HG02588 (cell line): ENCODE measurements around the gene EVPLL.
"Not testable (repeated sequence)": the region's sequence is repeated elsewhere in the genome, so short reads cannot be mapped to it uniquely, and the experiment has no call there.

Source experiments
- ATAC-seq: cut with Tn5 transposase; IDR thresholded peaks from one replicate; pipeline ENCODE4 v1.9.1; 2021; ENCODE audit warnings: mild to moderate bottlenecking, moderate library complexity; ENCODE audit not compliant: unreplicated experiment

Gene EVPLL

GRCh38 chr17:18378614-18379013 is 1.0 kb downstream of the EVPLL start:
- not testable (repeated sequence) for ATAC-seq

GRCh38 chr17:18379246-18380146 is 1.9 kb downstream of the EVPLL start:
- ATAC-seq = no peak

GRCh38 chr17:18380471-18381157 is 3.0 kb downstream of the EVPLL start:
- ATAC-seq = no peak

GRCh38 chr17:18381158-18381952 is 3.8 kb downstream of the EVPLL start:
- ATAC-seq = no peak

- no peak for ATAC-seq
Observed at GRCh38 chr17:18381953-18382245, 4.3 kb downstream of the EVPLL start.

GRCh38 chr17:18382441-18383078 is 5.0 kb downstream of the EVPLL start:
- ATAC-seq = no peak

- ATAC-seq = not testable (repeated sequence)
Observed at GRCh38 chr17:18383079-18383481, 5.5 kb downstream of the EVPLL start.

- not testable (repeated sequence) for ATAC-seq
Observed at GRCh38 chr17:18384271-18384670, 6.7 kb downstream of the EVPLL start.

- ATAC-seq = not testable (repeated sequence)
Observed at GRCh38 chr17:18387583-18387982, 10.0 kb downstream of the EVPLL start.

GRCh38 chr17:18388266-18388665 is 10.7 kb downstream of the EVPLL start:
- not testable (repeated sequence) for ATAC-seq

GRCh38 chr17:18388728-18389127 is 11.2 kb downstream of the EVPLL start:
- not testable (repeated sequence) for ATAC-seq

- ATAC-seq = not testable (repeated sequence)
Observed at GRCh38 chr17:18401872-18402590, 24.5 kb downstream of the EVPLL start.

- not testable (repeated sequence) for ATAC-seq
Observed at GRCh38 chr17:18403166-18403565, 25.6 kb downstream of the EVPLL start.

- peak; percentile 92 for ATAC-seq
Observed at GRCh38 chr17:18403604-18404003, 26.0 kb downstream of the EVPLL start.

GRCh38 chr17:18408906-18409305 is 31.3 kb downstream of the EVPLL start:
- ATAC-seq = not testable (repeated sequence)

- ATAC-seq = not testable (repeated sequence)
Observed at GRCh38 chr17:18409321-18409720, 31.7 kb downstream of the EVPLL start.

GRCh38 chr17:18410736-18411135 is 33.2 kb downstream of the EVPLL start:
- not testable (repeated sequence) for ATAC-seq

GRCh38 chr17:18411377-18411864 is 33.8 kb downstream of the EVPLL start:
- ATAC-seq = not testable (repeated sequence)

- peak; percentile 86 for ATAC-seq
Observed at GRCh38 chr17:18412001-18412538, 34.5 kb downstream of the EVPLL start.

- not testable (repeated sequence) for ATAC-seq
Observed at GRCh38 chr17:18421521-18421920, 43.9 kb downstream of the EVPLL start.
